Stimulated activated CD8-positive, alpha-beta memory T cell treated with anti-CD3 and anti-CD28 coated beads, Interleukin-2, amount 100 ng/mL, for 48 hours (primary cell): ENCODE measurements around the gene TSACC.
"Not testable (repeated sequence)": the region's sequence is repeated elsewhere in the genome, so short reads cannot be mapped to it uniquely, and the experiment has no call there.

ENCODE experiments used
- DNase-seq, 2 donors: peaks; one replicate each; pipeline ENCODE4 v3.0.0-alpha.2; 2020; ENCODE audit warnings: low read depth in 2 of 2

Gene TSACC

DNA sequence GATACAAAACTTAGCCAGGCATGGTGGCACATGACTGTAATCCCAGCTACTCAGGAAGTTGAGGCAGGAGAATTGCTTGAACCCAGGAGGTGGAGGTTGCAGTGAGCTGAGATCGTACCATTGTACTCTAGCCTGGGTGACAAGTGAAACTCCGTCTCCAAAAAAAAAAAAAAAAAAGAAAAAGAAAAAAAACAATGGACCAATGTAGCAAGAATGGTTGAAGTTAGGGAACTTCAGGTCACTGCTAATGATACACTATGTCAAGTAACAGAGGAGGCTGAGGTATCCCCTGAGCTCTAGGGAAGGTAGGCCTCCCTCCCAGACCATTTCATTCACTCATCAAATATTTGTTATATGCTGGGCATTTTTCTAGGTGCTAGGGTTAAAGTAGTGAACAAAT lies 7.7 kb downstream of the TSACC start:
- not testable (repeated sequence) for DNase-seq

GRCh38 chr1:156346636-156347035 lies 8.3 kb downstream of the TSACC start:
- DNase-seq = no peak

- DNase-seq = no peak
Measured at GRCh38 chr1:156347331-156347730, 9.0 kb downstream of the TSACC start.

DNA sequence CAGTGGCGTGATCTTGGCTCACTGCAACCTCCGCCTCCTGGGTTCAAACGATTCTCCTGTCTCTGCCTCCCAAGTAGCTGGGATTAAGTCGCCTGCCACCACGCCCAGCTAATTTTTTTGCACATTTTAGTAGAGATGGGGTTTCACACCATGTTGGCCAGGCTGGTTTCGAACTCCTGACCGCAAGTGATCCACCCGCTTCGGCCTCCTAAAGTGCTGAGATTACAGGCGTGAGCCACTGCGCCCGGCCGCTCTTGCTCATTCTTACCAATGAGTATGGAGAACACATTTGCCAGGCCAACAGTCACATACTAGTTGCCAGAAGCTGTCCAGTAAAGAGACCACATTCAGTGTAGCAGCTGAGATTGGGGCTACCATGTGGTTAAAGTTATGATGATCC lies 14.2 kb downstream of the TSACC start:
- DNase-seq = not testable (repeated sequence)

- no peak for DNase-seq
Measured at GRCh38 chr1:156356262-156356874, 18.0 kb downstream of the TSACC start.

DNA sequence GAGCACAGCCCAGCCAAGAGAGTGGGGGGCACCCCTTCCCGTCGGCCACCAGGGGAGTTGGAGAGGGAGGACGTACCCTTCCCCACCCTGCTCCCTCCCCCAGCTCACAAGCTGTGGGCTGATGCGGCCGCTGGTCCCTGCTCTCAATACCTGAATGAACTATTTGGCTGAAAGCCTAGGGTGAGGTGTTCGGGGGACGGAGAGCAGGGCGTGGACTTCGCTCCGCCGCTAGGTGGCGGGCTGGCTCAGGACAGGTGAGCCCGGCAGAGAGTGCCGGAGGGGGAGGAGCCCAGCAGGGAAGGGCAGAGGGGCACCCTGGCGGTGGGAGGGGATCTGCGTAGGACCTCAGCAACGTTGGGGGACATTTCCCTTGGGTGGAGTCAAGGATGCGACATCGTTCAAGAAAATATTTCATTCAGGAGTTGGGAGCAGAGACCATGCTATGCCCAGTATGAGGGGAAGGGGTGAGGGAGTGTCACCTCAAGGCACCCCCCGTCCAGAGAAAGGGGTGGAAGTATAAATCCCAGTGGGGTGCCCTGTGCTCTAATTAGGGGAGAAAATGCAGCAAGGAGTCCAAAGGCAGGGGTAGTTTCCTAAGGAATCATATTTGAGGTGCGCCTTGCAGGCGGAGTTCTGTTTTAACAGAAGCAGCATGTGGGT lies 18.7 kb downstream of the TSACC start:
- peak; percentile 62 to 66 for DNase-seq

DNA sequence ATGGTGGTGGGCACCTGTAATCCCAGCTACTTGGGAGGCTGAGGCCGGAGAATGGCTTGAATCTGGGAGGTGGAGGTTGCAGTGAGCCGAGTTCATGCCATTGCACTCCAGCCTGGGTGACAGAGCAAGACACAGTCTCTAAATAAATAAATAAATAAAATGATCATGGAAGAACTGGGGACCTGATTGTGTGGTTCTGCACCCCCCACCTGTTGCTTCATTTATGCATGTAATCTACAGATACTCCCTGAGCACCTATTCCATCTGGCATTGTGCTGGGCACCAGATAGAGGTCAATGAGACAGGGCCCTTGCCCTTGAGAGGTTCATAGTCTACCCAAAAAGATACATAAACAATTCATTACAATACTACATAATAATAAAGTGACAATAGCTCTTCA lies 19.7 kb downstream of the TSACC start:
- no peak for DNase-seq

- no peak for DNase-seq
Measured at GRCh38 chr1:156358641-156359040, 20.3 kb downstream of the TSACC start.

DNA sequence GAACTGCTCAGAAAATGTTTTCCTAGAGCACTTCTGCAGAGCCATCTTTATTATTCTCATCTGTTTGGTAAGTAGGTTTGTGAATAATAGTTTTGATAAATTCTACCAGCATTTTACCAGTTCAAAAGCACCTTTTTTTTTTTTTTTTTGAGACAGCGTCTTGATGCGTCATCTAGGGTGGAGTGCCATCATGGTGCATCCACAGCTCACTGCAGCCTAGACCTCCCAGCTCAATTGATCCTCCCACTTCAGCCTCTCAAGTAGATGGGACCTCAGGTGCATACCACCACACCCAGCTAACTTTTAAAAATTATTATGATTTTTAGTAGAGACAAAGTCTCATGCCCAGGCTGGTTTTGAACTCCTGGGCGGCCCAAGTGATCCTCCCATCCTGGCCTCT lies 20.9 kb downstream of the TSACC start:
- no peak for DNase-seq

DNA sequence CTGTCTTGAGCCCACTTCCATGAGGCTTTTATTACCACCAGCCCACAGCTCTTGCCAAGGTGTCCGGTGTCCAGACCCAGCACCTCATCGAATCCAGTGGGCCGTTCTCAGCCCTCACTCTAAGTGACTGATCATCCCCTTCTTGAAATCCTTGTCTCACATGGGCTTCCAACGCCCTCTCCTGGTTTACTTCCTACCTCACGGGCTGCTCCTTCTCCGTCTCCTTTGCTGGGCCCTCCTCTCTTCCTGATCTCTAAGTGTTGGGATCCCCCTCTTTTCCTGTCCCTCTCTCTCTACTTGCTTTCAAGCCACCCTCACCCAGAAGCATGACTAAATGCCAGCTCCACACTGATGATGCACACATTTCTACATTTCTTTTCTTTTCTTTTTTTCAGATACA lies 21.6 kb downstream of the TSACC start:
- DNase-seq = no peak

DNA sequence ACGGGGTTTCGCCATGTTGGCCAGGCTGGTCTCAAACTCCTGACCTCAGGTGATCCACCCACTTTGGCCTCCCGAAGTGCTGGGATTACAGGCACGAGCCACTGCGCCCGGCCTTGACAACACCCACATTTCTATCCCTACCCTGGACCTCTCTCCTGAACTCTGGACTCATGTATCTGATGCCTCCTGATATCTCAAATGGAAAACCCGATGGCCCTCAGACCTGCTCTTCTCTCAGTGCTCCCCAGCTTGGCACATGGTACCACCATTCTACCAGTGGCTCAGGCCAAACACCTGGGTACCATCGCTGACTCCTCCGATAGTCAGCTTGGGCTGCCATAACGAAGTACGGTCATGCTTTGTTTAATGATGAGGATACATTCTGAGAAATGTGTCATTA lies 22.2 kb downstream of the TSACC start:
- no peak for DNase-seq

GRCh38 chr1:156365754-156366153 lies 27.4 kb downstream of the TSACC start:
- DNase-seq = no peak

DNA sequence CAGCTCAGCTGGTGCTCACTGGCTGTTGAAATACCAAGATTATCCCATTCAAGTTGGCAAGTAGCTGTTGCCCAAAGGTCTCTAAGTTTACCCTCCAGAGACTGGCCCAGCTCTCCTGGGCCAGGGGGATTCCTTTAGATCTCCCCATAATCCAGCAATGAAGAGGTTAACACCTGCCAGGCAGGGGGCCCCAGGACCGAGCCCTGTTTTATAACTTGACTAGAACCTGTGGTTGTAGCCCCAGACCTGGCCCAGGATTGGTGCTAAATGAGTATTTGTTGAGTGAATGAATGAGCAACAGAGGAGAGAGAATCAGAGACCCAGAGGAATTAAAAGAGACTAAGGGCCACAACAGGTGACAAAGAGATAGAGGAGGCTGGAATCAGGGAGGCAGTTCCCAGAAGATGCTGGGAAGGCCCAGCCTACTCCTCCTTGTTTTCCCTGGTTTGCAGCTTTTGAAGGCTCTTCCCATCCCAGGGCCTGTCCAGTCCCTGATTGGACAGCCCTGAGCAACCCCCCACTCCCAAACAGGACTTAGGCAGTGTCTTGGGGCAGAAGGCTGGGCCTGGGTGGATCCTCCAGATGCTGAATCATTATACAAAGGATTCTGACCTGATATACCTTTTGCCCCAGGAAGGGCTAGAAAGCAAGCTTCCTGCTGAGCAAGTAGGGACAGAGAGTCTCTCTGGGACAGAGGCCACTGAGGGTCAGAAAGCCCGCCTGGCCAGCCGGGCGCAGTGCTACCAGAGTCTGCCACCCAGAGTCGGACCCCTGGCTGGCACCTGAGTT lies 28.2 kb downstream of the TSACC start:
- no peak for DNase-seq

GRCh38 chr1:156367383-156368156 lies 29.2 kb downstream of the TSACC start:
- DNase-seq = no peak

DNA sequence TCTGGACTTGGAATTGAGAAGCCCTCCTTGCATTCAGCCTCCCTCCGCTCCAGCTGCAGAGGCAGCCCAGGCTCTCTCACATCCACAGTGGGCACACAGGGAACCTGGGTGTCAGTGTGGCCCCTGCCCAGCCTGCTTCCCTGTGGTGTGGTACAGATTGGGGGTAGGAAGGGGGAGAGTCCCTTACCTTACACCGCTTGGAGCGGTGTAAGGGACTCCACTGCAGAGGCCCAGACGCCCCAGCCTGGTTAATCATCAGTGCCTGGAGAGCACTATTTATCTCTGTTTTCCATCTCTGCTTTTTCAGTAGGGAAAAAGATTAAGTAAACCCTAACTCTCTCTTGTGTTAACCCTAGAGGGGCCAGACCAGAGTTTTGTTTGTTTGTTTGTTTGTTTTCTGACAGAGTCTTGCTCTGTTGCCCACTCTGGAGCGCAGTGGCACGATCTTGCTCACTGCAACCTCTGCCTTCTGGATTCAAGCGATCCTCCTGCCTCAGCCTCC lies 29.9 kb downstream of the TSACC start:
- no peak for DNase-seq

DNA sequence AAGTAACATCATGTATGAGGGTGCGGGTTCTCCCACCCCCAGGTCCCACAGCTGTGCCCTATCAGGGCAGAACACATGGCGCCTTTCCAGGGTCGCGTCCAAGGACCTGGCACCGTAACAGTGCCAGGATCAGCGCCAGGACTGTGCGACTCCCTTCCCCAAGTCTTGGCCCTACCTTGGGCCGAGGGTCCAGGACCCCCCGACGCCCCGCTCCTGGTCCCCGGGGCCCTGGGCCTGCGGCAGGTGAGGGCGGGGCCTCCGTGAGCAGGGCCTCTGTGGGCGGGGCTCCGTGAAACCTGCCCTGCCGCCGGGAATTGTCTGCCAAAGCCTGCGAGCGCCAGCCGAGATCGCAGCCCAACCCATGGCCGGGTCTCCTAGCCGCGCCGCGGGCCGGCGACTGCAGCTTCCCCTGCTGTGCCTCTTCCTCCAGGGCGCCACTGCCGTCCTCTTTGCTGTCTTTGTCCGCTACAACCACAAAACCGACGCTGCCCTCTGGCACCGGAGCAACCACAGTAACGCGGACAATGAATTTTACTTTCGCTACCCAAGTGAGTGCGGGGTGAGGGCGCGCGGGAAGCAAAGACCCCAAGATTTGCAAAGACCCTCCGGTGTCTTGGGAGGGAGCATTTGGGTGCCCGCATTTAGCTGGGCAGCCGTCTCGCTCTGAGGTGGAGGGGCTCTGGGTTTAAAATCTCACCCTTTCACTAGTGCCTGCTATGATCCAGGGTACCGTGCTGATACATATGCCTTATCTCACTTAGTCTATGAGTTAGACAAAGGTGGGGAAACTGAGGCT lies 30.8 kb downstream of the TSACC start, which contains the start of gene RHBG:
TSS of gene RHBG (plus strand) at position 323 of the 796 bp plus-strand sequence. CDS start at position 362, 39 bp downstream.
- DNase-seq = no peak

DNA sequence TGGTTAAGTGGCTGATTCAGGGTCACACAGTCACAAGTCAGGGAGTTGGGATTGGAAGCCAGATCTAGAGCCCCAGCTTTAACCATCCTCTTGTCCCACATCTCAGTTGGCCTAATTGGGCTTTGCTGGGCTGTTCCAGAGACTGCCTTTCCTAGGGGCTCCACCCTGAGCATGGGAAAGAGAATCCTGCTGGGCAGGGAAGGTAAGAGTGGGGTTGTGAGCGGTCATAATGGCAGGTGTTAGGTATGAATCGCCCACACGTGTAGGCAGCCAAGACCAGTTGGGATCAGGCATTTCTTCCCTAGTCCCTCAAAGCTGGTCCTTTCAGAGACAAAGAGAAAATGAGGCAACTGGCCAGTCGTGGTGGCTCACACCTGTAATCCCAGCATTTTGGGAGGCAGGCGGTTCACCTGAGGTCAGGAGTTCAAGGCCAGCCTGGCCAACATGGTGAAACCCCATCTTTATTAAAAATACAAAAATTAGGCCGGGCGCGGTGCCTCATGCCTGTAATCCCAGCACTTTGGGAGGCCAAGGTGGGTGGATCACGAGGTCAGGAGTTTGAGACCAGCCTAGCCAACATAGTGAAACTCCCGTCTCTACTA lies 31.5 kb downstream of the TSACC start:
- not testable (repeated sequence) for DNase-seq

GRCh38 chr1:156371553-156372264 lies 33.4 kb downstream of the TSACC start:
- DNase-seq = no peak

GRCh38 chr1:156372265-156372586 lies 33.9 kb downstream of the TSACC start:
- no peak for DNase-seq

- DNase-seq = no peak
Measured at GRCh38 chr1:156372876-156373275, 34.5 kb downstream of the TSACC start.
